GM21381 (cell line): ENCODE results near the gene TARS3.

Experiments
- ATAC-seq: cut with Tn5 transposase; IDR thresholded peaks from one replicate; pipeline ENCODE4 v1.9.1; 2021; ENCODE audit warnings: mild to moderate bottlenecking, moderate library complexity; ENCODE audit not compliant: unreplicated experiment

The TARS3 gene

GRCh38 chr15:101625980-101626379 lies 98.3 kb downstream of the TARS3 start:
- no peak for ATAC-seq

- no peak for ATAC-seq
These were observed 99.1 kb downstream of the TARS3 start for GRCh38 chr15:101625184-101625583.

GRCh38 chr15:101623367-101624304 lies 100.6 kb downstream of the TARS3 start:
- no peak for ATAC-seq

GRCh38 chr15:101621961-101622360 lies 102.3 kb downstream of the TARS3 start:
- no peak for ATAC-seq

GRCh38 chr15:101620671-101621070 lies 103.6 kb downstream of the TARS3 start:
- no peak for ATAC-seq

- ATAC-seq, result no peak
These were observed 104.7 kb downstream of the TARS3 start for GRCh38 chr15:101619615-101619865.

- ATAC-seq, result no peak
These were observed 105.2 kb downstream of the TARS3 start for GRCh38 chr15:101618851-101619614.

- no peak for ATAC-seq
These were observed 106.2 kb downstream of the TARS3 start for GRCh38 chr15:101618076-101618475.

- no peak for ATAC-seq
These were observed 106.8 kb downstream of the TARS3 start for GRCh38 chr15:101617390-101617965.

- no peak for ATAC-seq
These were observed 108.1 kb downstream of the TARS3 start for GRCh38 chr15:101615986-101616848.

GRCh38 chr15:101615414-101615985 lies 108.8 kb downstream of the TARS3 start:
- ATAC-seq, result no peak

- no peak for ATAC-seq
These were observed 109.5 kb downstream of the TARS3 start for GRCh38 chr15:101614761-101615160.

GRCh38 chr15:101614001-101614585 lies 110.2 kb downstream of the TARS3 start:
- no peak for ATAC-seq

- no peak for ATAC-seq
These were observed 110.9 kb downstream of the TARS3 start for GRCh38 chr15:101613130-101614000.

- no peak for ATAC-seq
These were observed 111.6 kb downstream of the TARS3 start for GRCh38 chr15:101612676-101613075.

GRCh38 chr15:101611580-101612299 lies 112.5 kb downstream of the TARS3 start:
- ATAC-seq, result no peak

GRCh38 chr15:101611007-101611406 lies 113.3 kb downstream of the TARS3 start:
- no peak for ATAC-seq

GRCh38 chr15:101610611-101611000 lies 113.7 kb downstream of the TARS3 start:
- ATAC-seq, result no peak
